Activated CD8-positive, alpha-beta memory T cell treated with anti-CD3 and anti-CD28 coated beads, Interleukin-2, amount 50 U/mL, for 48 hours (primary cell): ENCODE data around the gene CCNB2.
"Not testable (repeated sequence)": the region's sequence is repeated elsewhere in the genome, so short reads cannot be mapped to it uniquely, and the experiment has no call there.

Source experiments
- DNase-seq: peaks from one replicate; pipeline ENCODE4 v3.0.0-alpha.2; 2020

CCNB2 gene

GRCh38 chr15:59104912-59105732, at the start of gene CCNB2:
CCNB2 (plus strand) TSS chr15:59105146; CDS start chr15:59105269, 123 bp downstream.
- DNase-seq = peak; percentile 88

- DNase-seq = no peak
These were observed 45.8 kb upstream of the CCNB2 start for GRCh38 chr15:59059076-59059597.

- DNase-seq = no peak
These were observed 44.6 kb upstream of the CCNB2 start for GRCh38 chr15:59060348-59060747.

GRCh38 chr15:59063042-59063441, 41.9 kb upstream of the CCNB2 start:
- no peak for DNase-seq

GRCh38 chr15:59069430-59069829, 35.5 kb upstream of the CCNB2 start:
- DNase-seq = no peak

GRCh38 chr15:59074607-59075006, 30.3 kb upstream of the CCNB2 start:
- DNase-seq = no peak

GRCh38 chr15:59087731-59088130, 17.2 kb upstream of the CCNB2 start:
- no peak for DNase-seq

GRCh38 chr15:59094077-59094476, 10.9 kb upstream of the CCNB2 start:
- no peak for DNase-seq

- no peak for DNase-seq
These were observed 8.5 kb upstream of the CCNB2 start for GRCh38 chr15:59096429-59096828.

- no peak for DNase-seq
These were observed 5.7 kb upstream of the CCNB2 start for GRCh38 chr15:59099162-59099685.

- no peak for DNase-seq
These were observed 389 bp upstream of the CCNB2 start for GRCh38 chr15:59104602-59104911.

- DNase-seq = no peak
These were observed 908 bp downstream of the CCNB2 start for GRCh38 chr15:59105854-59106253.

- DNase-seq = no peak
These were observed 6.3 kb downstream of the CCNB2 start for GRCh38 chr15:59111251-59111650.

GRCh38 chr15:59115047-59115446, 10.1 kb downstream of the CCNB2 start:
- DNase-seq = no peak

- no peak for DNase-seq
These were observed 11.2 kb downstream of the CCNB2 start for GRCh38 chr15:59116141-59116540.

GRCh38 chr15:59116771-59117170, 11.8 kb downstream of the CCNB2 start:
- DNase-seq = no peak

- DNase-seq = no peak
These were observed 14.7 kb downstream of the CCNB2 start for GRCh38 chr15:59119625-59120024.

GRCh38 chr15:59120937-59121336, 16.0 kb downstream of the CCNB2 start:
- no peak for DNase-seq

GRCh38 chr15:59124261-59124660, 19.3 kb downstream of the CCNB2 start:
- DNase-seq = no peak

- DNase-seq = not testable (repeated sequence)
These were observed 20.7 kb downstream of the CCNB2 start for GRCh38 chr15:59125683-59126082.

- not testable (repeated sequence) for DNase-seq
These were observed 22.3 kb downstream of the CCNB2 start for GRCh38 chr15:59127255-59127654.

- DNase-seq = no peak
These were observed 26.5 kb downstream of the CCNB2 start for GRCh38 chr15:59131456-59131855.

GRCh38 chr15:59131969-59132562, 27.1 kb downstream of the CCNB2 start:
- DNase-seq = no peak

GRCh38 chr15:59133929-59134427, 29.0 kb downstream of the CCNB2 start:
- DNase-seq = no peak
